ENCODE measurements around the gene NGDN. TPM values are rescaled to one million over a fixed set of nuclear protein-coding genes. Genes with fewer than 3 reads are reported as not detected.
A peak's percentile ranks its signal among the peaks of the same experiment; 100 is the strongest.

Gene NGDN
- total and polyA plus RNA-seq, 2 of the 8 experiments (the other 6 are each of a cell fraction or from before 2014, with no cell fraction given), result 39.8 to 48.8 TPM

DNA sequence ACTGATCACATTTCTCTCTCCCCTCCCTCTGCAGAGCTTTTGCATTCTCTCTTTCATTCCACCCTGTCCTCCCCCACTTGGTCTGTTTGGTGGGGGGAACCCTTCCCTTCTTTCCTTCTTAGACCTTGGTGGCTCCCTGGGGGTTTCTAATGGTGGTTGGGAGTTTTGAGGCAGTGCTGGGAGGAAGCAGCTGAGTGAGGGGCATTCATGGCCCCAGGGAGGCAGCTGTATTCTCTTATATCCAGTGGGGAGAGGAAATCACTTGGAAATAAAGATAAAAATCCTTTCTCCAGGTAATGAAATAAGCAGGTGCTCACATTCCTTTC lies 13.3 kb downstream of the NGDN start:
- Histone ChIP-seq H3K56ac (replicated peaks; ENCODE audit: insufficient read length, low read depth, low read length) (no peak overlapping the region), H3K27me3 (replicated peaks in 1 of 4; ENCODE audit: control insufficient read depth in 3 of 4, extremely low read depth in 1 of 4, insufficient read depth in 3 of 4, low read length in 3 of 4) (no peaks in the 10 kb centered on the region), H3K79me1 (ENCODE audit: low read depth, low read length) (no peaks in the 10 kb centered on the region; the same call in 1 of the 2 replicates), H4K5ac (ENCODE audit: insufficient read length, low read depth, low read length) (no peak overlapping the region), H3K4me3 (ENCODE audit: extremely low read depth in 1 of 4, insufficient read depth in 2 of 4, low read depth in 3 of 4, low read length in 4 of 4) (peak overlapping the region in 1 of 4 experiments; percentile 33; a peak in 1 of 8 replicates), H3K9ac (replicated peaks in 1 of 4; ENCODE audit: extremely low read depth in 1 of 4, low read depth in 3 of 4, low read length in 3 of 4) (no peak overlapping the region; a peak in 1 of 7 replicates), H4K8ac (ENCODE audit: extremely low read depth, insufficient read depth, low read length) (no peak overlapping the region), H3K4ac (replicated peaks; ENCODE audit: insufficient read length, low read depth, low read length) (no peak overlapping the region), H2BK120ac (replicated peaks; ENCODE audit: low read depth, low read length) (peak overlapping the region; percentile 48), H3K36me3 (ENCODE audit: control insufficient read depth in 2 of 4, insufficient read depth in 4 of 4, low read length in 3 of 4) (peaks cover under 1 to 4% (median 1%) of the 10 kb centered on the region in 4 experiments; a peak in 5 of 8 replicates), H3K79me2 (ENCODE audit: control insufficient read depth in 1 of 2, insufficient read depth in 2 of 2, low read length in 2 of 2) (no peaks in the 10 kb centered on the region), H2AK5ac (ENCODE audit: low read depth, low read length) (no peak overlapping the region), H2BK20ac (ENCODE audit: low read length) (peak overlapping the region; percentile 63; the same call in 1 of the 2 replicates), H2BK15ac (ENCODE audit: low read length) (no peak overlapping the region), H4K91ac (replicated peaks; ENCODE audit: insufficient read length, low read length) (peak overlapping the region; percentile 93), H3K14ac (ENCODE audit: insufficient read length) (no peak overlapping the region), H4K20me1 (replicated peaks in 1 of 2; ENCODE audit: control insufficient read depth in 1 of 2, insufficient read depth in 2 of 2, low read length in 2 of 2) (no peaks in the 10 kb centered on the region), H3K4me2 (ENCODE audit: insufficient read depth in 1 of 2, low read depth in 2 of 2, low read length in 2 of 2) (peak overlapping the region; percentile 63 to 76), H3K9me3 (ENCODE audit: insufficient read depth in 2 of 2, low read depth in 1 of 2, low read length in 1 of 2) (no peaks in the 10 kb centered on the region), H3K18ac (ENCODE audit: extremely low read depth, low read length) (no peak overlapping the region; the same call in 1 of the 2 replicates), H3K23ac (ENCODE audit: insufficient read length) (no peak overlapping the region), H3K4me1 (replicated peaks in 1 of 4; ENCODE audit: control insufficient read depth in 3 of 4, insufficient read depth in 4 of 4, low read length in 3 of 4) (peaks cover 14 to 46% (median 36%) of the 10 kb centered on the region in 4 experiments), H2AFZ (ENCODE audit: low read length) (no peak overlapping the region), H3K27ac (ENCODE audit: low read depth, low read length) (peak overlapping the region; percentile 49; the same call in 1 of the 2 replicates), H2BK5ac (ENCODE audit: low read depth, low read length) (peak overlapping the region; percentile 95; the same call in 1 of the 2 replicates), H2BK12ac (ENCODE audit: low read depth, low read length) (no peak overlapping the region; the same call in none of the 2 replicates), H3K23me2 (ENCODE audit: low read depth, low read length) (peaks cover 1% of the 10 kb centered on the region; the same call in 1 of the 2 replicates)
- no peak for FAIRE-seq
- peak in 1 of 2 experiments; percentile 56 for DNase-seq (ENCODE audit: low read depth in 1 of 2, low spot score in 2 of 2)
- POLR2A ChIA-PET (ENCODE audit: partially characterized antibody), result interaction anchor here (0.9 to 22.8 kb wide), 11 partner anchors 10 to 157 kb away, joined by 3 to 944 read pairs (median 5); partner anchors contain the start of genes AP1G2, THTPA and ZFHX2
- TF ChIP-seq EGR1 (IDR thresholded peaks at IDR 0.05; ENCODE audit: borderline replicate concordance, low read depth, low read length) (no peak), RBBP5 (IDR thresholded peaks at IDR 0.05; ENCODE audit: borderline replicate concordance, low read depth, low read length) (0 out of 2 replicates have a peak, but pooled peaks have one; percentile 55), SP1 (IDR thresholded peaks at IDR 0.05; ENCODE audit: low read depth, low read length) (no peak)
- CTCF ChIA-PET (ENCODE audit: partially characterized antibody), result interaction anchor here (0.6 to 26.8 kb wide), 14 partner anchors 8 to 429 kb away, joined by 3 to 2092 read pairs (median 3); partner anchors contain the start of genes AP1G2, THTPA and ZFHX2
